HEK293T (cell line): ENCODE results near the gene TPX2.

Source experiments
- BHLHE40 ChIP-seq: fragments of 450-650 bp; IDR thresholded peaks from 2 replicates; pipeline ENCODE4 v1.6.1; 2016; ENCODE audit warnings: mild to moderate bottlenecking, moderate library complexity, borderline replicate concordance
- ELF4 ChIP-seq: fragments of 450-650 bp; IDR thresholded peaks from 2 replicates; pipeline ENCODE4 v1.6.1; 2017; ENCODE audit warnings: antibody characterized with exemption
- FOXA1 ChIP-seq: fragments of 450-650 bp; IDR thresholded peaks from 2 replicates; pipeline ENCODE4 v1.6.1; 2016; ENCODE audit warnings: mild to moderate bottlenecking
- FOXK2 ChIP-seq: fragments of 450-650 bp; IDR thresholded peaks from 2 replicates; pipeline ENCODE4 v1.6.1; 2016; ENCODE audit warnings: mild to moderate bottlenecking
- FOXM1 ChIP-seq: fragments of 450-650 bp; IDR thresholded peaks from 2 replicates; pipeline ENCODE4 v1.6.1; 2017; ENCODE audit warnings: mild to moderate bottlenecking, borderline replicate concordance
- HDGF ChIP-seq: fragments of 450-650 bp; IDR thresholded peaks from 2 replicates; pipeline ENCODE4 v1.6.1; 2017; ENCODE audit warnings: antibody characterized with exemption, borderline replicate concordance
- LEF1 ChIP-seq: fragments of 450-650 bp; IDR thresholded peaks from 2 replicates; pipeline ENCODE4 v1.6.1; 2017; ENCODE audit warnings: mild to moderate bottlenecking, borderline replicate concordance
- PKNOX1 ChIP-seq: fragments of 450-650 bp; IDR thresholded peaks from 2 replicates; pipeline ENCODE4 v1.6.1; 2016
- SP1 ChIP-seq: fragments of 450-650 bp; IDR thresholded peaks from 2 replicates; pipeline ENCODE4 v1.6.1; 2017
- TARDBP ChIP-seq: fragments of 450-650 bp; IDR thresholded peaks from 2 replicates; pipeline ENCODE4 v1.6.1; 2016

DNA sequence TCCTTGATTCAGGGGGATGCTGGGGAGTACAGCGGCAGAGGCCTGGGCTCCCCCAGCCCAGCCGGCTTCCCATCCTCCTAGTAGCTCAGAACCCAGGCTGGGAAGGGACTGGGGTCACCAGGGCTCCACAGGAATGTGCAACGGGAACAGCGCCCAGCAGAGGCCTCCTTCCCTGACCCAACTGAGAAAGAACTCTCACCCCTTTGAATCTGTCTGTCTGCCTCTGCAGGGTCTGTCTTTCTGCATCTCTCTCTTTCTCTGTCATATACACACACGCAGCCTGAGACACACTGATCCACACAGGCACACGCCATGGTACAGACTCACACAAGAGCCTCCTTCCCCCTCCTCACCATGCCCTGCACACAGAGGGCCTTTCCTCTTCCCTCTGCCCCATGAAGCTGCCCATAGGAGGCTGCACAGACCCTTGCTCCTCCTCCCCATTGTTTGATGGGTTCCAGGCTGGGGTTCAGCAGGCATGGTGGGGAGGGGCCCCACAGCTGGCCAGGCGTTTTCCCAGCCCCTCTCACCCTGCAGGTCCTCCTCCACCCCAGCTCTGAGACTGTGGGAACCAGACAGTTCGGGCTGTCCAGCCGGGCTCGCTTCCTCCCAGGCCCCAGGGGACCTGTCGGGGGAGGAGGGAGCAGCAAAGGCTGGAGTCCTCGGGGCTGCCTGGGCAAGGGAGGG is 103.5 kb downstream of the TPX2 start:
- TF ChIP-seq HDGF: no peak
- no peak for TF ChIP-seq BHLHE40
- no peak for TF ChIP-seq ELF4
- TF ChIP-seq LEF1: no peak
- TF ChIP-seq FOXA1: no peak
- no peak for TF ChIP-seq SP1
- no peak for TF ChIP-seq PKNOX1
- no peak for TF ChIP-seq FOXM1
- no peak for TF ChIP-seq FOXK2
- TF ChIP-seq TARDBP: no peak
